ENCODE data around the gene HECTD2. TPM values are rescaled to one million over a fixed set of nuclear protein-coding genes. Genes with fewer than 3 reads are reported as not detected.

Gene HECTD2
- total RNA-seq, 2 experiments from 2014 or later = 0.16 to 0.78 TPM

GRCh38 chr10:91479583-91479982 is 69.4 kb downstream of the HECTD2 start:
- H4K20me1 ChIP-seq (ENCODE audit: insufficient read depth, low read length) = no peaks in the 10 kb centered on the region
- H2AFZ ChIP-seq (ENCODE audit: low read length) = no peak overlapping the region
- CTCF ChIA-PET (ENCODE audit: unreplicated experiment) = no interaction called here
- TF ChIP-seq EZH2phosphoT487 (IDR thresholded peaks at IDR 0.05; ENCODE audit: borderline replicate concordance, low read depth, low read length) = no peak
- TF ChIP-seq, protein P1, sequence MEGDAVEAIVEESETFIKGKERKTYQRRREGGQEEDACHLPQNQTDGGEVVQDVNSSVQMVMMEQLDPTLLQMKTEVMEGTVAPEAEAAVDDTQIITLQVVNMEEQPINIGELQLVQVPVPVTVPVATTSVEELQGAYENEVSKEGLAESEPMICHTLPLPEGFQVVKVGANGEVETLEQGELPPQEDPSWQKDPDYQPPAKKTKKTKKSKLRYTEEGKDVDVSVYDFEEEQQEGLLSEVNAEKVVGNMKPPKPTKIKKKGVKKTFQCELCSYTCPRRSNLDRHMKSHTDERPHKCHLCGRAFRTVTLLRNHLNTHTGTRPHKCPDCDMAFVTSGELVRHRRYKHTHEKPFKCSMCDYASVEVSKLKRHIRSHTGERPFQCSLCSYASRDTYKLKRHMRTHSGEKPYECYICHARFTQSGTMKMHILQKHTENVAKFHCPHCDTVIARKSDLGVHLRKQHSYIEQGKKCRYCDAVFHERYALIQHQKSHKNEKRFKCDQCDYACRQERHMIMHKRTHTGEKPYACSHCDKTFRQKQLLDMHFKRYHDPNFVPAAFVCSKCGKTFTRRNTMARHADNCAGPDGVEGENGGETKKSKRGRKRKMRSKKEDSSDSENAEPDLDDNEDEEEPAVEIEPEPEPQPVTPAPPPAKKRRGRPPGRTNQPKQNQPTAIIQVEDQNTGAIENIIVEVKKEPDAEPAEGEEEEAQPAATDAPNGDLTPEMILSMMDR (conservative IDR thresholded peaks at IDR 0.05; ENCODE audit: low read length) = no peak
- POLR2A ChIA-PET = interaction anchor here (0.6 to 0.9 kb wide), 2 partner anchors 18 to 75 kb away, joined by 3 to 4 read pairs; no protein-coding TSS in a partner anchor
- H3K9me3 ChIP-seq (ENCODE audit: low read length) = no peaks in the 10 kb centered on the region
- BruUV-seq (replicated peaks) = no TSS peak
- H3K79me2 ChIP-seq (ENCODE audit: insufficient read depth, low read depth, low read length) = no peaks in the 10 kb centered on the region
- no peak overlapping the region for H3K4me3 ChIP-seq (ENCODE audit: low read depth, low read length, poor library complexity, severe bottlenecking)
- intact Hi-C loops (cut with micrococcal nuclease; ENCODE audit: unreplicated experiment) = no loop called here
- no peak overlapping the region for H3K27ac ChIP-seq (ENCODE audit: low read depth, low read length, poor library complexity, severe bottlenecking)
- H3K4me2 ChIP-seq (ENCODE audit: low read length) = no peak overlapping the region
- DNase-seq (ENCODE audit: low spot score) = no peak
- no peaks in the 10 kb centered on the region for H3K4me1 ChIP-seq (ENCODE audit: insufficient read depth, low read length, poor library complexity, severe bottlenecking)
- H3K9me2 ChIP-seq (ENCODE audit: insufficient read depth, low read length) = no peaks in the 10 kb centered on the region
- H3K36me3 ChIP-seq (ENCODE audit: insufficient read depth, low read length) = no peaks in the 10 kb centered on the region

GRCh38 chr10:91487911-91488582 is 77.9 kb downstream of the HECTD2 start:
- Histone ChIP-seq H3K4me3 (ENCODE audit: low read depth, low read length, poor library complexity, severe bottlenecking) (no peak overlapping the region), H3K9me2 (ENCODE audit: insufficient read depth, low read length) (no peaks in the 10 kb centered on the region), H4K20me1 (ENCODE audit: insufficient read depth, low read length) (no peaks in the 10 kb centered on the region), H3K9me3 (ENCODE audit: low read length) (no peaks in the 10 kb centered on the region), H3K79me2 (ENCODE audit: insufficient read depth, low read depth, low read length) (no peaks in the 10 kb centered on the region), H2AFZ (ENCODE audit: low read length) (no peak overlapping the region), H3K36me3 (ENCODE audit: insufficient read depth, low read length) (no peaks in the 10 kb centered on the region), H3K4me1 (ENCODE audit: insufficient read depth, low read length, poor library complexity, severe bottlenecking) (no peaks in the 10 kb centered on the region), H3K27ac (ENCODE audit: low read depth, low read length, poor library complexity, severe bottlenecking) (no peak overlapping the region), H3K4me2 (ENCODE audit: low read length) (no peak overlapping the region)
- CTCF ChIA-PET (ENCODE audit: unreplicated experiment) = no interaction called here
- no peak for DNase-seq (ENCODE audit: low spot score)
- TF ChIP-seq, protein P1 (conservative IDR thresholded peaks at IDR 0.05; ENCODE audit: low read length) = no peak
- TF ChIP-seq EZH2phosphoT487 (IDR thresholded peaks at IDR 0.05; ENCODE audit: borderline replicate concordance, low read depth, low read length) = no peak
- POLR2A ChIA-PET = no interaction called here
- BruUV-seq (replicated peaks) = no TSS peak
- intact Hi-C loops (cut with micrococcal nuclease; ENCODE audit: unreplicated experiment) = no loop called here

- intact Hi-C loops (cut with micrococcal nuclease; ENCODE audit: unreplicated experiment) = no loop called here
These were observed 83.2 kb downstream of the HECTD2 start for GRCh38 chr10:91493313-91493712.

More at GRCh38 chr10:91493313-91493712, 83.2 kb downstream of the HECTD2 start:
- ChIA-PET POLR2A (interaction anchor here (1.5 kb wide), 1 partner anchor 9 kb away, joined by 3 read pairs; no protein-coding TSS in a partner anchor), CTCF (ENCODE audit: unreplicated experiment) (no interaction called here)
- TF ChIP-seq, protein P1 (conservative IDR thresholded peaks at IDR 0.05; ENCODE audit: low read length) = peak; percentile 62
- no peak for TF ChIP-seq EZH2phosphoT487 (IDR thresholded peaks at IDR 0.05; ENCODE audit: borderline replicate concordance, low read depth, low read length)
- Histone ChIP-seq H3K4me3 (ENCODE audit: low read depth, low read length, poor library complexity, severe bottlenecking) (no peak overlapping the region), H3K9me3 (ENCODE audit: low read length) (no peaks in the 10 kb centered on the region), H3K27ac (ENCODE audit: low read depth, low read length, poor library complexity, severe bottlenecking) (no peak overlapping the region), H3K9me2 (ENCODE audit: insufficient read depth, low read length) (no peaks in the 10 kb centered on the region), H2AFZ (ENCODE audit: low read length) (no peak overlapping the region), H3K79me2 (ENCODE audit: insufficient read depth, low read depth, low read length) (no peaks in the 10 kb centered on the region), H3K4me1 (ENCODE audit: insufficient read depth, low read length, poor library complexity, severe bottlenecking) (no peaks in the 10 kb centered on the region), H3K4me2 (ENCODE audit: low read length) (no peak overlapping the region), H4K20me1 (ENCODE audit: insufficient read depth, low read length) (no peaks in the 10 kb centered on the region), H3K36me3 (ENCODE audit: insufficient read depth, low read length) (no peaks in the 10 kb centered on the region)
- peak; percentile 8 for DNase-seq (ENCODE audit: low spot score)
- no TSS peak for BruUV-seq (replicated peaks)
